ENCODE results near the gene DDC.

- no peak for TF ChIP-seq CTCF (IDR thresholded peaks at IDR 0.05 in 4 of 5, conservative IDR thresholded peaks at IDR 0.05 in 1 of 5)
- no peak for TF ChIP-seq POLR2A (IDR thresholded peaks at IDR 0.05)
Measured at GRCh38 chr7:50592940-50593339, 27.7 kb upstream of the DDC start.
